Esophagus muscularis mucosa (tissue), 4 donors: Measurements from ENCODE around the gene SAA1.

ENCODE experiments used
- CTCF ChIP-seq, 3 experiments: fragments of 200-600 bp in 2 of 3; fragments of 450-650 bp in 1 of 3; sonication (generic) in 2 of 3; IDR thresholded peaks; one replicate each; pipeline ENCODE4 v1.5.1; 2017 to 2019; ENCODE audit warnings: antibody characterized with exemption in 3 of 3, mild to moderate bottlenecking in 2 of 3, moderate library complexity in 1 of 3
- EP300 ChIP-seq: sonication (generic); formaldehyde crosslinking; IDR thresholded peaks from one replicate; pipeline ENCODE4 v1.6.1; 2017; ENCODE audit warnings: antibody characterized with exemption
- POLR2A ChIP-seq: fragments of 450-650 bp; IDR thresholded peaks from one replicate; pipeline ENCODE4 v1.6.1; 2017; ENCODE audit warnings: antibody characterized with exemption, moderate library complexity, mild to moderate bottlenecking, low read depth

- TF ChIP-seq CTCF (IDR thresholded peaks at IDR 0.05) (no peak), POLR2A (no peak), EP300 (no peak)
These were observed 38.7 kb downstream of the SAA1 start for GRCh38 chr11:18304745-18305144.
